Measurements from ENCODE around the gene MATN1. TPM values are rescaled to one million over a fixed set of nuclear protein-coding genes. Genes with fewer than 3 reads are reported as not detected.

The MATN1 gene
- polyA plus RNA-seq, 2 of the 4 experiments (the other 2 are of a cell fraction), result 0.05 to 0.17 TPM

DNA sequence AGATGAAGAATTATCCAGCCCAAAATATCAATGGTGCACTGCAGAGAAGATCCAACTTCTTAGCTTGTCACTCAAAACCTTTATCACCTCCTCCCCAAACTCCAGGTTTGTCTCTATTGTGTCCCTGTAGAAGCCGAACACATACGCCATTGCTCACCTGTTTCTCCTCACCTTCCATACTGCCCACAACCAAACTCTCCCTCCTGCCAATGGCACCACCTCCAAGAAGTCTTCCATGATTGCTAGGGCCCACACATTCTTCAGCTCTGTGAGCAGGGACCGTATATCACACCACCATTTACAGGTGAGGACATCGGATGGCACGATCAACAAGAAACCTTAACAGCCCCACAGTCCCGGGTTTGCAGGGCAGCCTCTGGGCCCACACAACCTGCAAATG is 31.9 kb upstream of the MATN1 start:
- POLR2A ChIA-PET, result no interaction called here
- no peaks in the 10 kb centered on the region for H3K4me1 ChIP-seq
- WGBS (ENCODE audit: missing lambda C conversion rate), result 95% methylated on average over 5 of the region's 6 CpGs
- H3K4me3 ChIP-seq, result no peak overlapping the region
- no peak overlapping the region for H3K27ac ChIP-seq
- ATAC-seq, result no peak
- H3K4me2 ChIP-seq, result no peak overlapping the region
- FAIRE-seq, result no peak
- peak; percentile 68 for TF ChIP-seq ZFP36 (IDR thresholded peaks at IDR 0.05; ENCODE audit: borderline replicate concordance, partially characterized antibody)
- TF ChIP-seq RARB (CRISPR knock-in tag; IDR thresholded peaks at IDR 0.05), result no peak
- no peaks in the 10 kb centered on the region for H3K9me3 ChIP-seq
- CTCF ChIA-PET, result interaction anchor here (1.3 to 1.7 kb wide), 3 partner anchors 28 to 156 kb away, joined by 4 to 7 read pairs (median 5); no protein-coding TSS in a partner anchor
- DNase-seq (ENCODE audit: low read depth in 1 of 2, low spot score in 1 of 2), result no peak

DNA sequence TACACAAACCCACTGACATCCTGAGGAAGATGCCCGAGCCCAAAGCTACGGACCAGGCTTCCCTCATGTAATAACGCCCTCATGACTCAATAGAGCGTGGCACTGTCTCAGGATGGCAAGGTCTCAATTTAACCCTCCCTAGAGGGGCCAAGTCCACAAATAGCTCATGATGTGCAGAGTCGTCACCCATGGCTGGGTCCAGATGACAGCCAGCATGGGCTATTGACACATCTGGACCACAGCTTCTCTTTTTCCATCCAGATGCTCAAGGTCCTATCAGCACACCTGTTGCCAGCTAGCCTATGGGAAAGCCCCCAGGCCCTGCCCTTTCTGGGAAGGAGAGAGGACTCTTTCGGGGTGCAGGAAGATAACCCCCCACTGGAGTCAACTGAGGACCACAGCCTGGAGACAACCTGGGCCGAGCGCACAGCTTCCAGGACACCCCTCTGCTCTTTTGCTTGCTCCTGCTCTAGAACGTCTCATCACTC is 31.3 kb upstream of the MATN1 start:
- no peaks in the 10 kb centered on the region for H3K9me3 ChIP-seq
- TF ChIP-seq RARB (CRISPR knock-in tag; IDR thresholded peaks at IDR 0.05) (no peak), KDM5A (IDR thresholded peaks at IDR 0.05) (no peak), BHLHE40 (IDR thresholded peaks at IDR 0.05; ENCODE audit: low read depth, low read length) (no peak), RNF2 (IDR thresholded peaks at IDR 0.05; ENCODE audit: borderline replicate concordance, low read depth) (no peak), PHF8 (IDR thresholded peaks at IDR 0.05; ENCODE audit: borderline replicate concordance, low read depth) (no peak), MAX (IDR thresholded peaks at IDR 0.05) (no peak), HES2 (IDR thresholded peaks at IDR 0.05) (no peak), BCL3 (IDR thresholded peaks at IDR 0.05) (no peak), ZFP36 (IDR thresholded peaks at IDR 0.05; ENCODE audit: borderline replicate concordance, partially characterized antibody) (no peak), TFCP2L1 (CRISPR knock-in tag; IDR thresholded peaks at IDR 0.05) (no peak), EP300 (IDR thresholded peaks at IDR 0.05) (no peak), ELK1 (IDR thresholded peaks at IDR 0.05; ENCODE audit: low read depth, low read length) (no peak), GATA3 (IDR thresholded peaks at IDR 0.05; ENCODE audit: borderline replicate concordance) (no peak), ZNF302 (CRISPR knock-in tag; IDR thresholded peaks at IDR 0.05) (no peak), JUNB (IDR thresholded peaks at IDR 0.05) (no peak), MYC (IDR thresholded peaks at IDR 0.05; ENCODE audit: borderline replicate concordance, low read length) (no peak), ESRRA (IDR thresholded peaks at IDR 0.05; ENCODE audit: borderline replicate concordance, low read length) (no peak), HOXA7 (CRISPR knock-in tag; IDR thresholded peaks at IDR 0.05) (no peak), NR3C1 (IDR thresholded peaks at IDR 0.05) (no peak)
- TF ChIP-seq, protein P1, sequence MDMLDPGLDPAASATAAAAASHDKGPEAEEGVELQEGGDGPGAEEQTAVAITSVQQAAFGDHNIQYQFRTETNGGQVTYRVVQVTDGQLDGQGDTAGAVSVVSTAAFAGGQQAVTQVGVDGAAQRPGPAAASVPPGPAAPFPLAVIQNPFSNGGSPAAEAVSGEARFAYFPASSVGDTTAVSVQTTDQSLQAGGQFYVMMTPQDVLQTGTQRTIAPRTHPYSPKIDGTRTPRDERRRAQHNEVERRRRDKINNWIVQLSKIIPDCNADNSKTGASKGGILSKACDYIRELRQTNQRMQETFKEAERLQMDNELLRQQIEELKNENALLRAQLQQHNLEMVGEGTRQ (IDR thresholded peaks at IDR 0.05), result no peak
- ATAC-seq, result no peak
- H3K4me3 ChIP-seq, result no peak overlapping the region
- no peak for FAIRE-seq
- no peak for DNase-seq (ENCODE audit: low read depth in 1 of 2, low spot score in 1 of 2)
- H3K27ac ChIP-seq, result no peak overlapping the region
- H3K4me1 ChIP-seq, result no peaks in the 10 kb centered on the region
- POLR2A ChIA-PET, result no interaction called here
- 76% methylated on average over 8 of the region's 9 CpGs for WGBS (ENCODE audit: missing lambda C conversion rate)
- H3K4me2 ChIP-seq, result no peak overlapping the region
- CTCF ChIA-PET, result interaction anchor here (0.6 to 1.7 kb wide), 6 partner anchors 16 to 234 kb away, joined by 3 to 7 read pairs (median 4); no protein-coding TSS in a partner anchor

DNA sequence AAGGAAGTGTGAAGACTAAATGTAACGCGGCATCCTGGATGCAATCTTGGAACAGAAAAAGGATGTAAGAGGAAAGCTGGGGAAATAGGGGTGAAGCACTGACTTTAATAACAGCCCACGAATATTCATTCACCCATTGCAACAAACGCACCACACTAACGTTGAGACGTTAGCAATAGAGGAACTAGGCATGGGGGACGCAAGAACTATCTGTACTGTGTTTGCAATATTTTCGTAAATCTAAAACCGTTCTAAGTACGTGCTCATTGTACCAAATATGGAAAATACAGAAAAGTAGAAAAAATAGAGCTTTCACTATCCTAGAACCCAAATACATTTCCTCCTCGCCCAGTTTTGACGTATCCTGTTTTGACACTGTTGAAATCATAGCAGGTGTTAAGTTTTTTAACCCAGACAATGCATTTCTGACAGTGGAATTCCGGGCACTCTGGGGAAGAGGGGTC is 30.3 kb upstream of the MATN1 start:
- WGBS (ENCODE audit: missing lambda C conversion rate), result 72% methylated on average over 13 of the region's 13 CpGs
- DNase-seq (ENCODE audit: low read depth in 1 of 2, low spot score in 1 of 2) (no peak), FAIRE-seq (no peak), ATAC-seq (no peak)
- no peak overlapping the region for H3K4me3 ChIP-seq
- H3K27ac ChIP-seq, result no peak overlapping the region
- H3K9me3 ChIP-seq, result no peaks in the 10 kb centered on the region
- ChIA-PET POLR2A (no interaction called here), CTCF (interaction anchor here (1.5 kb wide), 1 partner anchor 29 kb away, joined by 7 read pairs; no protein-coding TSS in a partner anchor)
- H3K4me2 ChIP-seq, result no peak overlapping the region
- peaks cover 2% of the 10 kb centered on the region; the same call in 1 of the 3 replicates for H3K4me1 ChIP-seq
- TF ChIP-seq HMGXB4 (CRISPR knock-in tag; IDR thresholded peaks at IDR 0.05; ENCODE audit: borderline replicate concordance) (no peak), CBX2 (IDR thresholded peaks at IDR 0.05; ENCODE audit: borderline replicate concordance, low read depth) (no peak), SREBF2 (IDR thresholded peaks at IDR 0.05) (no peak), SMC3 (IDR thresholded peaks at IDR 0.05) (no peak), POLR2A (IDR thresholded peaks at IDR 0.05; ENCODE audit: low read length) (no peak), BHLHE40 (IDR thresholded peaks at IDR 0.05; ENCODE audit: low read depth, low read length) (no peak), HOXB5 (CRISPR knock-in tag; IDR thresholded peaks at IDR 0.05) (no peak), CTCF (IDR thresholded peaks at IDR 0.05) (no peak), CBX8 (IDR thresholded peaks at IDR 0.05) (no peak), GATA3 (IDR thresholded peaks at IDR 0.05; ENCODE audit: borderline replicate concordance) (no peak), KDM5A (IDR thresholded peaks at IDR 0.05) (no peak)
